Erythroblast (primary cell): ENCODE data around the gene PASK.

Experiments
- GATA1 ChIP-seq: IDR thresholded peaks from 2 replicates; pipeline ENCODE4 v1.6.1; 2011; ENCODE audit warnings: low read depth, mild to moderate bottlenecking, control low read depth, low read length, moderate library complexity
- POLR2A ChIP-seq: IDR thresholded peaks from 2 replicates; pipeline ENCODE4 v1.6.1; 2011; ENCODE audit warnings: mild to moderate bottlenecking, low read length

DNA sequence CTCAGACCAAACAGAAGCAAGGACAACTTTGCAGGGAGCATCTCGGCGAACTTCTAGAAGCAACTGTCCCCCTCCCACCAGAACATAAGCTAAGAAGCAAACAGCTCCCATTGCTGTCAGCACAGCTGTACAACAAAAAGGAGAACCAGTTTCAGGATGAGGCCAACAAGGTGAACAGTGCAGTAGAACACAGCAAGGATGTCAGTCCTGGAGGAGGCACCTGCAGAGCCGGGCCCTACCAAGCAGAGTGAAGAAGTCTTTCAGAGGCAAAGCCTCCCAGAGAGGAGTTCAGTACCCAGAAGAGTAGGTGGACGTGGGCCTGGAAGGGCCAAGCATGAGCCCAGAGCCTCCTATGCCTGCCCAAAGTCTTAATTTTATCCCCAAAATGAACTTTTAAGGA, 1.0 kb downstream of the PASK start:
- TF ChIP-seq POLR2A (no peak), GATA1 (no peak)
